GM12873 (cell line): ENCODE results near the gene TMEM88.

ENCODE experiments used
- CTCF ChIP-seq: IDR thresholded peaks from 2 replicates; pipeline ENCODE4 v1.5.1; 2012; ENCODE audit warnings: low read depth, mild to moderate bottlenecking, moderate library complexity, low read length, control low read depth; ENCODE audit not compliant: insufficient read depth; ENCODE audit errors: missing control alignments

The TMEM88 gene

GRCh38 chr17:7848739-7849129 lies 6.1 kb upstream of the TMEM88 start:
- TF ChIP-seq CTCF, result no peak

DNA sequence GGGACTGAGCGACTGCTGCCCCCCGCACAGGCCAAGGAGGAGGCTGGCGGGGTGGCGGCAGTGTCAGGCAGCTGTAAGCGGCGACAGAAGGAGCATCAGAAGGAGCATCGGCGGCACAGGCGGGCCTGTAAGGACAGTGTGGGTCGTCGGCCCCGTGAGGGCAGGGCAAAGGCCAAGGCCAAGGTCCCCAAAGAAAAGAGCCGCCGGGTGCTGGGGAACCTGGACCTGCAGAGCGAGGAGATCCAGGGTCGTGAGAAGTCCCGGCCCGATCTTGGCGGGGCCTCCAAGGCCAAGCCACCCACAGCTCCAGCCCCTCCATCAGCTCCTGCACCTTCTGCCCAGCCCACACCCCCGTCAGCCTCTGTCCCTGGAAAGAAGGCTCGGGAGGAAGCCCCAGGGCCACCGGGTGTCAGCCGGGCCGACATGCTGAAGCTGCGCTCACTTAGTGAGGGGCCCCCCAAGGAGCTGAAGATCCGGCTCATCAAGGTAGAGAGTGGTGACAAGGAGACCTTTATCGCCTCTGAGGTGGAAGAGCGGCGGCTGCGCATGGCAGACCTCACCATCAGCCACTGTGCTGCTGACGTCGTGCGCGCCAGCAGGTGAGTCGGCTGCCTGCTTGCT lies 5.6 kb upstream of the TMEM88 start:
- TF ChIP-seq CTCF, result no peak

DNA sequence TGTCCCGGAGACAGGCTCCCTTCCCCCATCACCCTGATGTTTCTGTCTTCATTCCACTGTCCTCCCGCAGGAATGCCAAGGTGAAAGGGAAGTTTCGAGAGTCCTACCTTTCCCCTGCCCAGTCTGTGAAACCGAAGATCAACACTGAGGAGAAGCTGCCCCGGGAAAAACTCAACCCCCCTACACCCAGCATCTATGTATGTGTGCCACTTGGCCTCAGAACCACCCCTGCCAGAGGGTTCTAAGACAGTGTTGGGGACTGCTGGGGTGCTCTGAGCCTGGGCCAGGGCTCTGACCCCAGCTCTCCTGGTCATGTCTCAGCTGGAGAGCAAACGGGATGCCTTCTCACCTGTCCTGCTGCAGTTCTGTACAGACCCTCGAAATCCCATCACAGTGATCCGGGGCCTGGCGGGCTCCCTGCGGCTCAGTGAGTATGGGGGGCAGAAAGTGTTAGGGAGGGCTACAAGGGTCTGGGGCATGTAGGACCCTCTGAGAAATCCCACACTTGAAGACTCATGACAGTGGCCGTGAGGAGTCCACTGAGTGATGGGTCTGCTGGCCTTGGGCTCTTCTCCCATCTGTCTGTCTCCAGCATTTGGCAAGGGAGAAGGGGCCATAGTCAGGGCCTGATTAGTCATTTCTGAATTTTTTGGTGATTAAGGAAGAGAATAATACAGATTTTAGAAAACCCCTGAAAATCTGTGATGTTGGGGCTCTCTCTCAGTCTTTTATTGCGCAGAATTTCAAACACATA lies 4.9 kb upstream of the TMEM88 start:
- no peak for TF ChIP-seq CTCF

DNA sequence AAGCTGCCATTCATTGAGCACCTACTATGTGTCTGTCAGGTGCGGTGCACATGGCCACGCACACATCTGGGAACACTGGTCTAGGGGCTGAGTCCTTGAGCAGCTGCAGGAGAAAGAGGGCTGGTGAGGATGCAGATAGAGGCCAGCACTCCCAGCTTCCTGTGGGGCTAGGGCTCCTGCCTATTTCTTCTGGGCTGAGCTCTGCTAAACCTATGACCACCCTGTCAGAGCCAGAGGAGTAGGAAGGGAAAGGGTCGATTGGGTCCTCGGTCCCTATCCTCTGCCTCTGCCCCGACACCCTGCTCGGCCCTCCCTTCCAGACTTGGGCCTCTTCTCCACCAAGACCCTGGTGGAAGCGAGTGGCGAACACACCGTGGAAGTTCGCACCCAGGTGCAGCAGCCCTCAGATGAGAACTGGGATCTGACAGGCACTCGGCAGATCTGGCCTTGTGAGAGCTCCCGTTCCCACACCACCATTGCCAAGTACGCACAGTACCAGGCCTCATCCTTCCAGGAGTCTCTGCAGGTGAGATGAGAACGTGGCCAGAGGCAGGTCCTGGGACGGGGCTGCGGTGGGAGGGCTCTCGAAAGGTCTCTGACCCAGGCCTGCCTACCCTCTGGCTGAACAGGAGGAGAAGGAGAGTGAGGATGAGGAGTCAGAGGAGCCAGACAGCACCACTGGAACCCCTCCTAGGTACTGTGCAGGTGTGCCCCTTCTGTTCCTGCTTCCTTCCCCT lies 4.0 kb upstream of the TMEM88 start:
- no peak for TF ChIP-seq CTCF

DNA sequence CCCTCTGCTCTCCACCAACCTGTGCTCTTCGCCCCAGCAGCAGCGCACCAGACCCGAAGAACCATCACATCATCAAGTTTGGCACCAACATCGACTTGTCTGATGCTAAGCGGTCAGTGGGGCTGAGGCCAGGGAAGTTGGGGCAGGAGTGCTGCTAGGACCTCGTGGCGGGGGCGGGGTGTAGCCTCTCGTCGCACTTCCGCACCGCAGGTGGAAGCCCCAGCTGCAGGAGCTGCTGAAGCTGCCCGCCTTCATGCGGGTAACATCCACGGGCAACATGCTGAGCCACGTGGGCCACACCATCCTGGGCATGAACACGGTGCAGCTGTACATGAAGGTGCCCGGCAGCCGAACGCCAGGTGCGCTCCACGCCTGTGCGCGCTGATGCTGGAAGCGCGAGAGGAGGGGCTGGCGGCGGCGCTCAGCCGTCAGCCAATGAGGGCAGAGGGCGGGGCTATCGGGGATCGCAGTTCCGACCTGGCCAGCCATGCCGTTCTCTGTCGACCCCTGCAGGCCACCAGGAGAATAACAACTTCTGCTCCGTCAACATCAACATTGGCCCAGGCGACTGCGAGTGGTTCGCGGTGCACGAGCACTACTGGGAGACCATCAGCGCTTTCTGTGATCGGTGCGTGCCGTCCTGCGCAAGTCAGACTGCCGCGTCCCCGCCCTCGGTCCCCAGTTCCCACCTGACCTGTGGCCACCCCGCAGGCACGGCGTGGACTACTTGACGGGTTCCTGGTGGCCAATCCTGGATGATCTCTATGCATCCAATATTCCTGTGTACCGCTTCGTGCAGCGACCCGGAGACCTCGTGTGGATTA lies 3.2 kb upstream of the TMEM88 start:
- peak; percentile 99 for TF ChIP-seq CTCF

DNA sequence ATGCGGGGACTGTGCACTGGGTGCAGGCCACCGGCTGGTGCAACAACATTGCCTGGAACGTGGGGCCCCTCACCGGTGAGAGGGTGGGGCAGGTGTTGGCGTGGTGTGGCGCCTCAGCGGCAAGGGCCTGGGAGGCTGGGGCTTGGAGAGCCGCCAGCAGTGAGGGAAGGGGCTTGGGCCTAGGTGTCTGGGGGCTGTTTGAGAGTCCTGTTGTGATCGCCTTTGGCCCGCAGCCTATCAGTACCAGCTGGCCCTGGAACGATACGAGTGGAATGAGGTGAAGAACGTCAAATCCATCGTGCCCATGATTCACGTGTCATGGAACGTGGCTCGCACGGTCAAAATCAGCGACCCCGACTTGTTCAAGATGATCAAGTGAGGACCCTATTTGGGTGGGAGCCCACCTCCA lies 2.6 kb upstream of the TMEM88 start:
- no peak for TF ChIP-seq CTCF
